HepG2 (cell line): ENCODE data around the gene TUBA4A. TPM values are rescaled to one million over a fixed set of nuclear protein-coding genes. Genes with fewer than 3 reads are reported as not detected.

Experiments
- ETV5 ChIP-seq: IDR thresholded peaks from 2 replicates; pipeline ENCODE4 v1.6.1; 2018; ENCODE audit warnings: missing biosample characterization, missing genetic modification reagents, inconsistent platforms, borderline replicate concordance
- FOXK1 ChIP-seq: sonication (generic); formaldehyde crosslinking; IDR thresholded peaks from 2 replicates; pipeline ENCODE4 v1.4.0; 2020; ENCODE audit warnings: low read depth, missing genetic modification reagents, borderline replicate concordance
- KDM5B ChIP-seq: sonication (generic); formaldehyde crosslinking; IDR thresholded peaks from 2 replicates; pipeline ENCODE4 v1.4.0; 2020; ENCODE audit warnings: missing genetic modification reagents, mild to moderate bottlenecking, borderline replicate concordance
- ONECUT2 ChIP-seq: sonication (generic); formaldehyde crosslinking; IDR thresholded peaks from 2 replicates; pipeline ENCODE4 v1.4.0; 2020; ENCODE audit warnings: missing genetic modification reagents
- PPARG ChIP-seq: conservative IDR thresholded peaks from 2 replicates; pipeline ENCODE4 v1.6.1; 2016; ENCODE audit warnings: missing biosample characterization, missing genetic modification reagents
- RARG ChIP-seq: sonication (generic); formaldehyde crosslinking; IDR thresholded peaks from 2 replicates; pipeline ENCODE4 v1.4.0; 2020; ENCODE audit warnings: low read depth, mild to moderate bottlenecking, missing genetic modification reagents
- ZNF263 ChIP-seq: sonication (generic); formaldehyde crosslinking; IDR thresholded peaks from 2 replicates; pipeline ENCODE4 v1.4.0; 2020; ENCODE audit warnings: missing genetic modification reagents
- ZNF512 ChIP-seq: sonication (generic); formaldehyde crosslinking; IDR thresholded peaks from 2 replicates; pipeline ENCODE4 v1.4.0; 2020; ENCODE audit warnings: mild to moderate bottlenecking, missing genetic modification reagents
- ZNF605 ChIP-seq: sonication (generic); formaldehyde crosslinking; IDR thresholded peaks from 2 replicates; pipeline ENCODE4 v1.8.0; 2022; ENCODE audit warnings: mild to moderate bottlenecking, missing genetic modification reagents
- ZNF678 ChIP-seq: sonication (generic); formaldehyde crosslinking; IDR thresholded peaks from 2 replicates; pipeline ENCODE4 v1.4.0; 2020; ENCODE audit warnings: mild to moderate bottlenecking, missing genetic modification reagents
- polyA plus RNA-seq, 8 experiments: library from polyadenylated mRNA; depleted of rRNA in 3 of 8; stranded (reverse) in 7 of 8; unstranded in 1 of 8; fragments of >200 nt; fragmentation: Illumina TruSeq in 4 of 8; extraction: Trizol in 4 of 8; gene quantifications; 2 replicates each; pipeline versions ENCODE4 v1.2.1 to v1.2.3, GENCODE V29; 2011 to 2016; ENCODE audit warnings: low read depth in 4 of 8, missing spikeins in 1 of 8, mixed read lengths in 1 of 8; ENCODE audit not compliant: insufficient read depth in 1 of 8
- total RNA-seq, 5 experiments: library from RNA; depleted of rRNA; stranded (reverse); fragments of >200 nt; fragmentation: Illumina TruSeq; extraction: Trizol; gene quantifications; 2 replicates each; pipeline ENCODE4 v1.2.3, GENCODE V29; 2016; ENCODE audit warnings: low read depth in 1 of 5
- TF ChIP-seq, protein P1 (sequence below): IDR thresholded peaks from 2 replicates; pipeline ENCODE4 v1.6.1; 2012; ENCODE audit warnings: low read length, improper control_type of control experiment
- TF ChIP-seq, protein P2 (sequence below): sonication (generic); formaldehyde crosslinking; IDR thresholded peaks from 2 replicates; pipeline ENCODE4 v1.4.0; 2020; ENCODE audit warnings: low read depth, mild to moderate bottlenecking, missing genetic modification reagents
- TF ChIP-seq, protein P3 (sequence below), 2 experiments: sonication (generic) in 1 of 2; formaldehyde crosslinking in 1 of 2; IDR thresholded peaks; 2 replicates each; pipeline versions ENCODE4 v1.6.1 to v1.9.0; 2014 to 2022; ENCODE audit warnings: antibody characterized with exemption in 1 of 2, borderline replicate concordance in 1 of 2, inconsistent platforms in 1 of 2, low read depth in 1 of 2, missing genetic modification reagents in 1 of 2
- TF ChIP-seq, protein P4 (sequence below): sonication (generic); formaldehyde crosslinking; IDR thresholded peaks from 2 replicates; pipeline ENCODE4 v1.4.0; 2020; ENCODE audit warnings: mild to moderate bottlenecking, missing genetic modification reagents

TUBA4A gene
- total and polyA plus RNA-seq, 2 of the 13 experiments (the other 11 are each of a cell fraction or from before 2014, with no cell fraction given), result 1.3 to 12.7 TPM

- no peak for TF ChIP-seq KDM5B (CRISPR knock-in tag)
- TF ChIP-seq, protein P1, sequence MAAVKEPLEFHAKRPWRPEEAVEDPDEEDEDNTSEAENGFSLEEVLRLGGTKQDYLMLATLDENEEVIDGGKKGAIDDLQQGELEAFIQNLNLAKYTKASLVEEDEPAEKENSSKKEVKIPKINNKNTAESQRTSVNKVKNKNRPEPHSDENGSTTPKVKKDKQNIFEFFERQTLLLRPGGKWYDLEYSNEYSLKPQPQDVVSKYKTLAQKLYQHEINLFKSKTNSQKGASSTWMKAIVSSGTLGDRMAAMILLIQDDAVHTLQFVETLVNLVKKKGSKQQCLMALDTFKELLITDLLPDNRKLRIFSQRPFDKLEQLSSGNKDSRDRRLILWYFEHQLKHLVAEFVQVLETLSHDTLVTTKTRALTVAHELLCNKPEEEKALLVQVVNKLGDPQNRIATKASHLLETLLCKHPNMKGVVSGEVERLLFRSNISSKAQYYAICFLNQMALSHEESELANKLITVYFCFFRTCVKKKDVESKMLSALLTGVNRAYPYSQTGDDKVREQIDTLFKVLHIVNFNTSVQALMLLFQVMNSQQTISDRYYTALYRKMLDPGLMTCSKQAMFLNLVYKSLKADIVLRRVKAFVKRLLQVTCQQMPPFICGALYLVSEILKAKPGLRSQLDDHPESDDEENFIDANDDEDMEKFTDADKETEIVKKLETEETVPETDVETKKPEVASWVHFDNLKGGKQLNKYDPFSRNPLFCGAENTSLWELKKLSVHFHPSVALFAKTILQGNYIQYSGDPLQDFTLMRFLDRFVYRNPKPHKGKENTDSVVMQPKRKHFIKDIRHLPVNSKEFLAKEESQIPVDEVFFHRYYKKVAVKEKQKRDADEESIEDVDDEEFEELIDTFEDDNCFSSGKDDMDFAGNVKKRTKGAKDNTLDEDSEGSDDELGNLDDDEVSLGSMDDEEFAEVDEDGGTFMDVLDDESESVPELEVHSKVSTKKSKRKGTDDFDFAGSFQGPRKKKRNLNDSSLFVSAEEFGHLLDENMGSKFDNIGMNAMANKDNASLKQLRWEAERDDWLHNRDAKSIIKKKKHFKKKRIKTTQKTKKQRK, result no peak
- TF ChIP-seq, protein P2, sequence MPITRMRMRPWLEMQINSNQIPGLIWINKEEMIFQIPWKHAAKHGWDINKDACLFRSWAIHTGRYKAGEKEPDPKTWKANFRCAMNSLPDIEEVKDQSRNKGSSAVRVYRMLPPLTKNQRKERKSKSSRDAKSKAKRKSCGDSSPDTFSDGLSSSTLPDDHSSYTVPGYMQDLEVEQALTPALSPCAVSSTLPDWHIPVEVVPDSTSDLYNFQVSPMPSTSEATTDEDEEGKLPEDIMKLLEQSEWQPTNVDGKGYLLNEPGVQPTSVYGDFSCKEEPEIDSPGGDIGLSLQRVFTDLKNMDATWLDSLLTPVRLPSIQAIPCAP, result no peak
- TF ChIP-seq PPARG (CRISPR knock-in tag), result no peak
- peak; percentile 37; the same call in 1 of the 2 replicates for TF ChIP-seq ZNF263 (CRISPR knock-in tag)
- no peak for TF ChIP-seq FOXK1 (CRISPR knock-in tag)
- TF ChIP-seq, protein P3, sequence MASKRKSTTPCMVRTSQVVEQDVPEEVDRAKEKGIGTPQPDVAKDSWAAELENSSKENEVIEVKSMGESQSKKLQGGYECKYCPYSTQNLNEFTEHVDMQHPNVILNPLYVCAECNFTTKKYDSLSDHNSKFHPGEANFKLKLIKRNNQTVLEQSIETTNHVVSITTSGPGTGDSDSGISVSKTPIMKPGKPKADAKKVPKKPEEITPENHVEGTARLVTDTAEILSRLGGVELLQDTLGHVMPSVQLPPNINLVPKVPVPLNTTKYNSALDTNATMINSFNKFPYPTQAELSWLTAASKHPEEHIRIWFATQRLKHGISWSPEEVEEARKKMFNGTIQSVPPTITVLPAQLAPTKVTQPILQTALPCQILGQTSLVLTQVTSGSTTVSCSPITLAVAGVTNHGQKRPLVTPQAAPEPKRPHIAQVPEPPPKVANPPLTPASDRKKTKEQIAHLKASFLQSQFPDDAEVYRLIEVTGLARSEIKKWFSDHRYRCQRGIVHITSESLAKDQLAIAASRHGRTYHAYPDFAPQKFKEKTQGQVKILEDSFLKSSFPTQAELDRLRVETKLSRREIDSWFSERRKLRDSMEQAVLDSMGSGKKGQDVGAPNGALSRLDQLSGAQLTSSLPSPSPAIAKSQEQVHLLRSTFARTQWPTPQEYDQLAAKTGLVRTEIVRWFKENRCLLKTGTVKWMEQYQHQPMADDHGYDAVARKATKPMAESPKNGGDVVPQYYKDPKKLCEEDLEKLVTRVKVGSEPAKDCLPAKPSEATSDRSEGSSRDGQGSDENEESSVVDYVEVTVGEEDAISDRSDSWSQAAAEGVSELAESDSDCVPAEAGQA (IDR thresholded peaks at IDR 0.05; ENCODE audit: low read depth), result no peak
- TF ChIP-seq, protein P3 (CRISPR knock-in tag; IDR thresholded peaks at IDR 0.05; ENCODE audit: borderline replicate concordance), result no peak
- TF ChIP-seq ONECUT2 (CRISPR knock-in tag), result no peak
- TF ChIP-seq ZNF512 (CRISPR knock-in tag), result no peak
- TF ChIP-seq ZNF605 (CRISPR knock-in tag), result no peak
- no peak for TF ChIP-seq ETV5 (CRISPR knock-in tag)
- no peak for TF ChIP-seq RARG (CRISPR knock-in tag)
- TF ChIP-seq, protein P4, sequence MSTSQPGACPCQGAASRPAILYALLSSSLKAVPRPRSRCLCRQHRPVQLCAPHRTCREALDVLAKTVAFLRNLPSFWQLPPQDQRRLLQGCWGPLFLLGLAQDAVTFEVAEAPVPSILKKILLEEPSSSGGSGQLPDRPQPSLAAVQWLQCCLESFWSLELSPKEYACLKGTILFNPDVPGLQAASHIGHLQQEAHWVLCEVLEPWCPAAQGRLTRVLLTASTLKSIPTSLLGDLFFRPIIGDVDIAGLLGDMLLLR, result 0 out of 2 replicates have a peak, but pooled peaks have one; percentile 23
- TF ChIP-seq ZNF678 (CRISPR knock-in tag), result no peak
These were observed 15.8 kb upstream of the TUBA4A start (continued) for GRCh38 chr2:219269362-219270054.
